Neural progenitor cell (in vitro differentiated cells): Measurements from ENCODE around the gene CENPL.

ENCODE experiments used
- EZH2 ChIP-seq: fragments of 200-600 bp; sonication (generic); IDR thresholded peaks from 2 replicates; pipeline ENCODE4 v1.6.1; 2017; ENCODE audit warnings: antibody characterized with exemption, mild to moderate bottlenecking, moderate library complexity
- EZH2phosphoT487 ChIP-seq: fragments of 200-600 bp; sonication (generic); IDR thresholded peaks from 2 replicates; pipeline ENCODE4 v1.6.1; 2017; ENCODE audit warnings: antibody characterized with exemption
- TF ChIP-seq, protein P1 (sequence below): fragments of 200-600 bp; sonication (generic); IDR thresholded peaks from 2 replicates; pipeline ENCODE4 v1.5.1; 2017; ENCODE audit warnings: antibody characterized with exemption, mild to moderate bottlenecking

DNA sequence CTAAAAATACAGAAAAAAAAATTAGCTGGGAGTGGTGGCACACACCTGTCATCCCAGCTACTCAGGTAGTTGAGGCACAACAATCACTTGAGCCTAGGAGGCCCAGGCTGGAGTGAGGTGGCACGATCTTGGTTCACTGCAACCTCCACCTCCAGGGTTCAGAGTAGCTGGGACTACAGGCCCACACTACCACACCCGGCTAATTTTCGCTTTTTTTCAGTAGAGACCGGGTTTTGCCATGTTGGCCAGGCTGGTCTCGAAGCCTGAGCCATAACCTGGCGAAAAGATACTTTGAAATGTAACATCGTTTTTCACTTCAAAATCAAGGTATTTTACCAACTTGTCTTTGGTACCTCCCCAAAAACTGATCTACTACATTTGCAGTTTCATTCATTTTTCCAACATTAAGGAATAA is 37.1 kb upstream of the CENPL start:
- TF ChIP-seq EZH2 = no peak
- TF ChIP-seq, protein P1, sequence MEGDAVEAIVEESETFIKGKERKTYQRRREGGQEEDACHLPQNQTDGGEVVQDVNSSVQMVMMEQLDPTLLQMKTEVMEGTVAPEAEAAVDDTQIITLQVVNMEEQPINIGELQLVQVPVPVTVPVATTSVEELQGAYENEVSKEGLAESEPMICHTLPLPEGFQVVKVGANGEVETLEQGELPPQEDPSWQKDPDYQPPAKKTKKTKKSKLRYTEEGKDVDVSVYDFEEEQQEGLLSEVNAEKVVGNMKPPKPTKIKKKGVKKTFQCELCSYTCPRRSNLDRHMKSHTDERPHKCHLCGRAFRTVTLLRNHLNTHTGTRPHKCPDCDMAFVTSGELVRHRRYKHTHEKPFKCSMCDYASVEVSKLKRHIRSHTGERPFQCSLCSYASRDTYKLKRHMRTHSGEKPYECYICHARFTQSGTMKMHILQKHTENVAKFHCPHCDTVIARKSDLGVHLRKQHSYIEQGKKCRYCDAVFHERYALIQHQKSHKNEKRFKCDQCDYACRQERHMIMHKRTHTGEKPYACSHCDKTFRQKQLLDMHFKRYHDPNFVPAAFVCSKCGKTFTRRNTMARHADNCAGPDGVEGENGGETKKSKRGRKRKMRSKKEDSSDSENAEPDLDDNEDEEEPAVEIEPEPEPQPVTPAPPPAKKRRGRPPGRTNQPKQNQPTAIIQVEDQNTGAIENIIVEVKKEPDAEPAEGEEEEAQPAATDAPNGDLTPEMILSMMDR = no peak
- no peak for TF ChIP-seq EZH2phosphoT487
